GM10847 (cell line): Measurements from ENCODE around the gene LCORL.

ENCODE experiments used
- POLR2A ChIP-seq: IDR thresholded peaks from 2 replicates; pipeline ENCODE4 v1.6.1; 2011; ENCODE audit not compliant: insufficient read length; ENCODE audit errors: extremely low read depth

Gene LCORL

GRCh38 chr4:17794730-17795129, 226.8 kb downstream of the LCORL start:
- no peak for TF ChIP-seq POLR2A
